GM12878 (cell line): Measurements from ENCODE around the gene SPHK2. TPM values are rescaled to one million over a fixed set of nuclear protein-coding genes. Genes with fewer than 3 reads are reported as not detected.

Experiments used
- CBX3 ChIP-seq: fragments of 200-600 bp; sonication (generic); IDR thresholded peaks from 2 replicates; pipeline ENCODE4 v1.6.1; 2016; ENCODE audit warnings: low read depth, borderline replicate concordance
- CTCF ChIP-seq, 3 experiments: IDR thresholded peaks in 2 of 3; conservative IDR thresholded peaks in 1 of 3; 2 replicates each; pipeline ENCODE4 v1.5.1; 2011; ENCODE audit warnings: low read depth in 3 of 3, low read length in 3 of 3, mild to moderate bottlenecking in 3 of 3, control low read depth in 2 of 3, moderate library complexity in 2 of 3, inconsistent platforms in 1 of 3, mixed read lengths in 1 of 3; ENCODE audit not compliant: control insufficient read depth in 2 of 3, insufficient read depth in 1 of 3; ENCODE audit errors: extremely low read depth in 1 of 3
- DPF2 ChIP-seq: fragments of 450-650 bp; IDR thresholded peaks from 2 replicates; pipeline ENCODE4 v1.6.1; 2017; ENCODE audit warnings: mild to moderate bottlenecking
- EGR1 ChIP-seq, 2 experiments: IDR thresholded peaks; 1 replicate in 1 of 2; 2 replicates in 1 of 2; pipeline ENCODE4 v1.6.1; 2011 to 2012; ENCODE audit warnings: low read depth in 2 of 2, low read length in 2 of 2, borderline replicate concordance in 1 of 2, mild to moderate bottlenecking in 1 of 2, moderate library complexity in 1 of 2
- EP300 ChIP-seq, 2 experiments: fragments of 150-350 bp in 1 of 2; IDR thresholded peaks; 2 replicates each; pipeline ENCODE4 v1.6.1; 2011 to 2012; ENCODE audit warnings: low read depth in 2 of 2, low read length in 2 of 2, borderline replicate concordance in 1 of 2, improper control_type of control experiment in 1 of 2, inconsistent platforms in 1 of 2; ENCODE audit not compliant: control insufficient read depth in 1 of 2
- FOXM1 ChIP-seq: IDR thresholded peaks from 2 replicates; pipeline ENCODE4 v1.6.1; 2012; ENCODE audit warnings: low read depth, mild to moderate bottlenecking, inconsistent platforms, low read length, moderate library complexity
- JUNB ChIP-seq: IDR thresholded peaks from 2 replicates; pipeline ENCODE4 v1.6.1; 2016; ENCODE audit warnings: antibody characterized with exemption, mild to moderate bottlenecking
- KLF5 ChIP-seq: fragments of 450-650 bp; IDR thresholded peaks from 2 replicates; pipeline ENCODE4 v1.6.1; 2014; ENCODE audit warnings: mild to moderate bottlenecking; ENCODE audit not compliant: partially characterized antibody
- MEF2B ChIP-seq: fragments of 450-650 bp; IDR thresholded peaks from 2 replicates; pipeline ENCODE4 v1.6.1; 2018; ENCODE audit warnings: mild to moderate bottlenecking, moderate library complexity; ENCODE audit not compliant: partially characterized antibody, poor library complexity, severe bottlenecking
- MXI1 ChIP-seq: fragments of 150-350 bp; IDR thresholded peaks from 2 replicates; pipeline ENCODE4 v1.6.1; 2011; ENCODE audit warnings: low read depth, mild to moderate bottlenecking, inconsistent platforms, low read length, improper control_type of control experiment
- POLR2AphosphoS5 ChIP-seq: IDR thresholded peaks from 2 replicates; pipeline ENCODE4 v1.6.1; 2011; ENCODE audit warnings: mild to moderate bottlenecking, low read length, inconsistent platforms
- PRDM15 ChIP-seq: fragments of 450-650 bp; formaldehyde crosslinking; IDR thresholded peaks from 2 replicates; pipeline ENCODE4 v1.4.0; 2020; ENCODE audit warnings: mild to moderate bottlenecking, moderate library complexity
- RAD21 ChIP-seq: IDR thresholded peaks from 2 replicates; pipeline ENCODE4 v1.6.1; 2011; ENCODE audit warnings: mild to moderate bottlenecking, low read depth, low read length, moderate library complexity; ENCODE audit not compliant: insufficient read depth
- REST ChIP-seq: IDR thresholded peaks from 2 replicates; pipeline ENCODE4 v1.6.1; 2012; ENCODE audit warnings: mild to moderate bottlenecking, low read depth, low read length
- RUNX3 ChIP-seq: IDR thresholded peaks from 2 replicates; pipeline ENCODE4 v1.6.1; 2012; ENCODE audit warnings: low read length, inconsistent platforms
- SMC3 ChIP-seq: IDR thresholded peaks from 2 replicates; pipeline ENCODE4 v1.6.1; 2011; ENCODE audit warnings: low read length, improper control_type of control experiment, borderline replicate concordance
- SRF ChIP-seq, 2 experiments: IDR thresholded peaks; 2 replicates each; pipeline ENCODE4 v1.6.1; 2011; ENCODE audit warnings: low read depth in 2 of 2, low read length in 2 of 2, mild to moderate bottlenecking in 1 of 2, moderate library complexity in 1 of 2
- TAF1 ChIP-seq: IDR thresholded peaks from 2 replicates; pipeline ENCODE4 v1.6.1; 2011; ENCODE audit warnings: mild to moderate bottlenecking, low read depth, low read length, borderline replicate concordance
- TARDBP ChIP-seq: IDR thresholded peaks from 2 replicates; pipeline ENCODE4 v1.6.1; 2016; ENCODE audit warnings: borderline replicate concordance
- TCF3 ChIP-seq: IDR thresholded peaks from 2 replicates; pipeline ENCODE4 v1.6.1; 2012; ENCODE audit warnings: low read depth, mild to moderate bottlenecking, low read length, borderline replicate concordance; ENCODE audit not compliant: insufficient read depth
- ZNF274 ChIP-seq: IDR thresholded peaks from one replicate; pipeline ENCODE4 v1.8.0; 2011; ENCODE audit not compliant: insufficient read length, insufficient read depth
- polyA plus RNA-seq, 11 experiments: library from polyadenylated mRNA; depleted of rRNA in 4 of 11; unstranded in 6 of 11; stranded (reverse) in 5 of 11; fragments of >200 nt; fragmentation: Nextera tagmentation in 4 of 11; fragmentation: Illumina TruSeq in 1 of 11; extraction: Ambion mirVana in 4 of 11; extraction: Trizol in 1 of 11; gene quantifications; 1 replicate in 1 of 11; 2 replicates in 10 of 11; pipeline versions ENCODE4 v1.2.1 to v1.2.3, GENCODE V29; 2011 to 2016; ENCODE audit warnings: inconsistent platforms in 2 of 11, missing spikeins in 2 of 11, low read depth in 1 of 11
- total RNA-seq, 4 experiments: library from RNA; depleted of rRNA in 3 of 4; stranded (reverse); fragments of >200 nt in 3 of 4; fragmentation: Illumina TruSeq in 1 of 4; extraction: Trizol in 1 of 4; gene quantifications; 2 replicates each; pipeline versions ENCODE4 v1.2.1 to v1.2.3, GENCODE V29; 2013 to 2021

SPHK2 gene
- total and polyA plus RNA-seq, 10 of the 15 experiments (the other 5 are each of a cell fraction or from before 2014, with no cell fraction given) = 0.37 to 40.5 (median 11.2) TPM

- TF ChIP-seq PRDM15 = no peak
- no peak for TF ChIP-seq EP300 (IDR thresholded peaks at IDR 0.05; ENCODE audit: borderline replicate concordance in 1 of 2, control insufficient read depth in 1 of 2, low read depth in 2 of 2, low read length in 2 of 2)
- TF ChIP-seq KLF5 = no peak
- TF ChIP-seq MXI1 = 0 out of 2 replicates have a peak, but pooled peaks have one; percentile 30
- peak in 1 of 2 experiments; percentile 90; a peak in 2 of 3 replicates for TF ChIP-seq EGR1 (IDR thresholded peaks at IDR 0.05; ENCODE audit: borderline replicate concordance in 1 of 2, low read depth in 2 of 2, low read length in 2 of 2)
- no peak for TF ChIP-seq SMC3
- TF ChIP-seq RAD21 = no peak
- no peak for TF ChIP-seq TARDBP
- no peak for TF ChIP-seq ZNF274
- no peak; the same call in 1 of the 2 replicates for TF ChIP-seq POLR2AphosphoS5
- no peak for TF ChIP-seq CTCF (IDR thresholded peaks at IDR 0.05 in 2 of 3, conservative IDR thresholded peaks at IDR 0.05 in 1 of 3; ENCODE audit: control insufficient read depth in 2 of 3, extremely low read depth in 1 of 3, insufficient read depth in 1 of 3, low read depth in 3 of 3, low read length in 3 of 3)
- TF ChIP-seq DPF2 = peak; percentile 82
- no peak for TF ChIP-seq JUNB
- no peak for TF ChIP-seq RUNX3
- no peak for TF ChIP-seq SRF (IDR thresholded peaks at IDR 0.05; ENCODE audit: low read depth in 2 of 2, low read length in 2 of 2)
- no peak for TF ChIP-seq MEF2B
- no peak for TF ChIP-seq FOXM1
- TF ChIP-seq REST = no peak
- no peak for TF ChIP-seq TCF3
- TF ChIP-seq CBX3 = no peak
- TF ChIP-seq TAF1 = no peak
These were observed 16.1 kb downstream of the SPHK2 start (continued) for GRCh38 chr19:48635263-48635965.
